Daoy (cell line): Measurements from ENCODE around the gene SLCO2B1. TPM values are rescaled to one million over a fixed set of nuclear protein-coding genes. Genes with fewer than 3 reads are reported as not detected.

ENCODE experiments used
- DNase-seq: peaks from one replicate; pipeline ENCODE4 v3.0.0-alpha.2; 2015; ENCODE audit warnings: low read depth
- total RNA-seq: library from RNA; depleted of rRNA; stranded (reverse); fragments of >200 nt; shearing (Covaris generic); gene quantifications from 2 replicates; pipeline ENCODE4 v1.2.3, GENCODE V29; 2014

The SLCO2B1 gene
- total RNA-seq, 1 experiment from 2014 or later: 0.51 TPM

GRCh38 chr11:75193711-75194110 lies 42.8 kb downstream of the SLCO2B1 start:
- DNase-seq: no peak

- no peak for DNase-seq
These were observed 43.2 kb downstream of the SLCO2B1 start for GRCh38 chr11:75194147-75194546.

- DNase-seq: no peak
These were observed 44.5 kb downstream of the SLCO2B1 start for GRCh38 chr11:75195167-75195962.

GRCh38 chr11:75196426-75196825 lies 45.5 kb downstream of the SLCO2B1 start:
- DNase-seq: peak; percentile 14

- DNase-seq: no peak
These were observed 46.8 kb downstream of the SLCO2B1 start for GRCh38 chr11:75197512-75198277.

- no peak for DNase-seq
These were observed 47.5 kb downstream of the SLCO2B1 start for GRCh38 chr11:75198278-75198973.

GRCh38 chr11:75199412-75199955 lies 48.6 kb downstream of the SLCO2B1 start:
- DNase-seq: no peak

- DNase-seq: no peak
These were observed 49.1 kb downstream of the SLCO2B1 start for GRCh38 chr11:75200051-75200450.

GRCh38 chr11:75200531-75200930 lies 49.6 kb downstream of the SLCO2B1 start:
- no peak for DNase-seq

- DNase-seq: no peak
These were observed 50.9 kb downstream of the SLCO2B1 start for GRCh38 chr11:75201771-75202170.

GRCh38 chr11:75202195-75202594 lies 51.3 kb downstream of the SLCO2B1 start:
- DNase-seq: no peak

- no peak for DNase-seq
These were observed 52.2 kb downstream of the SLCO2B1 start for GRCh38 chr11:75203138-75203537.

GRCh38 chr11:75203641-75204011 lies 52.7 kb downstream of the SLCO2B1 start:
- DNase-seq: no peak

- DNase-seq: no peak
These were observed 53.2 kb downstream of the SLCO2B1 start for GRCh38 chr11:75204012-75204674.

- peak; percentile 81 for DNase-seq
These were observed 54.0 kb downstream of the SLCO2B1 start for GRCh38 chr11:75204685-75205563.

GRCh38 chr11:75205564-75206020 lies 54.7 kb downstream of the SLCO2B1 start:
- no peak for DNase-seq

GRCh38 chr11:75208446-75208845 lies 57.5 kb downstream of the SLCO2B1 start:
- DNase-seq: no peak

- no peak for DNase-seq
These were observed 61.5 kb downstream of the SLCO2B1 start for GRCh38 chr11:75212411-75212810.

- DNase-seq: peak; percentile 63
These were observed 63.5 kb downstream of the SLCO2B1 start for GRCh38 chr11:75214411-75214821.

GRCh38 chr11:75214843-75215242 lies 63.9 kb downstream of the SLCO2B1 start:
- DNase-seq: no peak
